Effector memory CD4-positive, alpha-beta T cell (primary cell): Measurements from ENCODE around the gene PLCB4.

Experiments
- DNase-seq, 3 donors: peaks; one replicate each; pipeline ENCODE4 v3.0.0-alpha.2; 2020
- H3K27ac ChIP-seq: 2 replicates; pipeline ENCODE4 v1.7.0; 2013; ENCODE audit warnings: mild to moderate bottlenecking, low read length, moderate library complexity; ENCODE audit not compliant: insufficient read depth, poor library complexity, severe bottlenecking
- H3K27me3 ChIP-seq: replicated peaks from 2 replicates; pipeline ENCODE4 v1.7.0; 2013; ENCODE audit warnings: mild to moderate bottlenecking, low read length; ENCODE audit not compliant: insufficient read depth, control insufficient read depth, poor library complexity, severe bottlenecking
- H3K36me3 ChIP-seq: 2 replicates; pipeline ENCODE4 v1.7.0; 2013; ENCODE audit warnings: mild to moderate bottlenecking, low read length, moderate library complexity; ENCODE audit not compliant: control insufficient read depth, insufficient read depth
- H3K4me1 ChIP-seq: 2 replicates; pipeline ENCODE4 v1.7.0; 2013; ENCODE audit warnings: low read length, mild to moderate bottlenecking; ENCODE audit not compliant: control insufficient read depth, insufficient read depth, poor library complexity, severe bottlenecking
- H3K4me3 ChIP-seq: 2 replicates; pipeline ENCODE4 v1.7.0; 2013; ENCODE audit warnings: low read length, low read depth, mild to moderate bottlenecking; ENCODE audit not compliant: insufficient read depth, poor library complexity, severe bottlenecking
- H3K9me3 ChIP-seq: 2 replicates; pipeline ENCODE4 v1.7.0; 2013; ENCODE audit warnings: mild to moderate bottlenecking, low read length, moderate library complexity; ENCODE audit not compliant: control insufficient read depth

The PLCB4 gene

DNA sequence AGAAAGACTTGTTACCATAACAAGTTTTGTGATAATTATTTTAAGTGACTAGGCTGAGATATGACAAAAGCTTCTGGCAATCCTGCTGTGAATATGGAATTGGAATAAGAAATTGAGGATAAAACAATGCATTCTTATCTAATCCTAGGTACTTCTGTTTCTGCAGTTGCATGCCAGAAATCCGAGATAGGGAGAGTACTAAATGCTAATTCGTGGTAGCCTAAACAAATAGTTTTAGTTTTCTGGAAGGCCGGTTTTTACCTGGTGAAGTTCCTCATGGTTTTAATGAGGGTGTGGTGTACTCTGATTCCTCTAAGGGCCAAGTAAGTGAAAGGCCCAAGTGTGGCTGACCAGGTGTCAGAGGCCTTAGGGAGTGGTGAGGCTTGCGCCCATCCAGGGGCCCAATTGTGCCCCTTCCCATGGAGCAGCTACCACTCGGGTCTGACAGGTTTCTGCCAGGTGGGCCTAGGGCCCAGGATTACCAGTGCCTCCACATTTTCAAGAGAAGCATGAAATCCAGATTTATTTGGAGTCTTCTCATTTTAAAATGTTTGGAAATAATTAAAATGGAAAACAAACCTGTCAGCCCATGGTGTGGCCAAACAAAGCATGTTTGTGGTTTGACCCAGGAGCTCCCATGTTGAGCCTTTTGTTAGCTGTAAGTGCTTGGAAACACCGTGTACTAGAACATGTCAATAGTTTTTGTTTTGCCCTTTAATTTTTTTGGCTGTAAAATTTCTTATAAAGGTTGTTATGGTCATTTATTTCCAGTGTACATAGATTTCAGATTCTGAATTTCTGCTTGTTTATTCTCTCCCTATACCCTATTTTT, 6.6 kb downstream of the PLCB4 start:
- Histone ChIP-seq H3K36me3 (no peaks in the 10 kb centered on the region), H3K27ac (no peak overlapping the region), H3K27me3 (no peaks in the 10 kb centered on the region), H3K9me3 (no peaks in the 10 kb centered on the region), H3K4me1 (no peaks in the 10 kb centered on the region), H3K4me3 (no peak overlapping the region)
- no peak for DNase-seq

DNA sequence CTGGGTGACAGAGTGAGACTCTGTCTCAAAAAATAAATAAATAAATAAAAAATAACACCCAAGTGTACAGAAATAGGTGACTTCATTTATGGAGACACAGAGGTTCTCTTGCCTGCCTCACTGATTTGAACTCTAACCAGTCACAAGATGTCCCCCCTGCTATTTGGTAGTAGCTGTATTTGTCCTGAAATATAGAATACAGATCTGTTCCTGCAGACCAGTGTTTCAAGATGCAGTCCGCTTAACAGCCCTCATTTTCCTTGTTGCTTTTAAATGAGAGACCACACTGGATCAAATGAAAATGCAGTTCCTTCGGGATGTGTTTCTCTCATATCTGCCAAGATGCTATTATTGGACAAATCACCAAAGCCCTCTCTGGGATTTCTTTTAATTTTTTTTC, 7.6 kb downstream of the PLCB4 start:
- Histone ChIP-seq H3K4me1 (no peaks in the 10 kb centered on the region), H3K36me3 (no peaks in the 10 kb centered on the region), H3K9me3 (no peaks in the 10 kb centered on the region), H3K27me3 (no peaks in the 10 kb centered on the region), H3K4me3 (no peak overlapping the region), H3K27ac (no peak overlapping the region)
- DNase-seq = no peak

DNA sequence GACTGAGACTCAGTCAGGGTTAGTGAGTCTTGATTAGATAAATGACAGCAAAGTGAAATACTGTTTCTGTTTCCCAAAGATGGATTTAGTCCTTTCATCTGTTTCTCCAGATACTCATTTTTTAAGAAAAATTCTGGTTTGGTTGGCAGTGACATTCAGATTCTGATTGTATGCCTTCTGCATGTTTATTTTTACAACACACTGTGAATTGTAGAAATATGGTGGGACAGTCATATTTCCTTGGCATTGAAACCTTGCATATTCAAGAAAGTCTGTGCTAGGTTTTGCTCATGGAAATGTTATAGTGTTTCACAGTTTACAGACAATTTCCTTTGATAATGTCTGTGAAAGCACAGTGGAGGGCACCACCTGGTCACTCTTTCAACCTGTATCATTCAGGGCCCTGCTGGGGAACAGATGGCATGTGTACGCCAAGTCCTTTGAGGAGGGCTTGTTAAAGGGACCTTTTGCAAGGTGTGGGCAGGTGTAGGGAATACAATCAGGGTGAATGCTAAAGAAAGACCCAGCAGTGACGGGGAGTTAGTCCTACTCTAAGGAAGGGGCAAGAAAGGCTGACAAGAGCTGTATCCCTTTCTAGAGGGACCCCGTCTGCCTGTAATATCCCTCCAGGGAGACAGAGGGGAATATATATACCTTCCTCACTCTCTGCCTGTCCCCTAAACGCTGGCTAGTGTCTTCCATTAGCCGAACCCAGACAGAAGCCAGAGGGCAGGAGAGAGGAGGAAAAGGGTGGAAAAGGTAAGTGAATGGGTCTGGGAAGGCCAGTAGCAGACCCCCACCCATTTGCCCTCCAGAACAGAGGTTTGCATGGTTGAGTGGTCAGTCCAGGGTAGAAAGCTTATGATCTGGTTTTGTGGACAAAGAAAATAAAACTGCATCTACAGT, 10.2 kb downstream of the PLCB4 start:
- H3K27me3 ChIP-seq = no peaks in the 10 kb centered on the region
- H3K27ac ChIP-seq = no peak overlapping the region
- no peaks in the 10 kb centered on the region for H3K36me3 ChIP-seq
- DNase-seq = no peak
- no peaks in the 10 kb centered on the region for H3K4me1 ChIP-seq
- H3K4me3 ChIP-seq = no peak overlapping the region
- no peaks in the 10 kb centered on the region for H3K9me3 ChIP-seq

DNA sequence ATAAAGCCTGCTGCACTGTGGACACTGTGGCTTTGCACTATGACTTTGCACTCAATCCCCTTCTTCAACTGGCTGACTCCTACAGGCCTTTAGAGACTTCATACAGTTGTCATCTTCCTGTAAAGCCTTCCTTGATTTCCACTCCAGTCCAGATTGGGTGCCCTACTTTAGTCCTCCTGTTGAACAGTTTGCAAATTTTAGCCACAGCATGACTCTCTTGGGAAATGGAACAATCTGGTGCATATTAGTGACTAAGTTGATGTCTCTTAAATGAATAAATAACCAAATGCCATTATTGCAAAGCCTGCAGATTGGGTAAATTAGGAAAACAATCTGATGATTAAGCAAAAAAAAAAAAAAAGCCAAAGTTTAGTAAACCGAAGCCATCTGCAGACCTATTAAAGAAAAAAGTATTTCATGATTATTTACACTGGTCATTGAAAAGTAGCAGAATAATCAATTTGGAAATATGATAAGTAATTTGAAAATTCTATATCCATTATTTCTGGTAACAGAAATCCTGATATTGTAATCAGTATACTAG, 12.6 kb downstream of the PLCB4 start:
- Histone ChIP-seq H3K4me1 (no peaks in the 10 kb centered on the region), H3K27ac (no peak overlapping the region)
- DNase-seq = no peak

DNA sequence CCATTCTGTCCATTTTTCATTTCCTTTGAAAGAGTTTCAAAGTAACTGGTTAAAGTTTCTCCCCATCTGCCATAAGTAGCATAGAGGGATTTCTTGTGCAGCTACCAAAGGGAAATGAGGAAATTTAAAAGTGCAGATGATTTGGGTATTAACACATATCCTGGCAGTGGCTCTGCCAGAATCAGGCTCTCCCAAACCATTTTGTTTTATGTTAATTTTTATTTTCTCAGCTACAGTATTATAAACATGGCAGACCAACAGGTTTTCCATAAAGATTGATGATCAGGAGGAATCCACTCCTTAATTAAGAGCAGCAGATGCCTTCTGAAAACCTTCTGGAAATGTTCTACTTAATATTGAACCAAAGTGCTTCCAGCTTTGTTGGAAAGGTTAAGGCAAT, 13.9 kb downstream of the PLCB4 start:
- Histone ChIP-seq H3K27ac (no peak overlapping the region), H3K9me3 (no peaks in the 10 kb centered on the region), H3K27me3 (no peaks in the 10 kb centered on the region), H3K4me3 (no peak overlapping the region), H3K4me1 (no peaks in the 10 kb centered on the region), H3K36me3 (no peaks in the 10 kb centered on the region)
- DNase-seq = no peak

More for the DNA sequence above, 12.6 kb downstream of the PLCB4 start:
- Histone ChIP-seq H3K4me3 (no peak overlapping the region), H3K27me3 (no peaks in the 10 kb centered on the region), H3K36me3 (no peaks in the 10 kb centered on the region), H3K9me3 (no peaks in the 10 kb centered on the region)

DNA sequence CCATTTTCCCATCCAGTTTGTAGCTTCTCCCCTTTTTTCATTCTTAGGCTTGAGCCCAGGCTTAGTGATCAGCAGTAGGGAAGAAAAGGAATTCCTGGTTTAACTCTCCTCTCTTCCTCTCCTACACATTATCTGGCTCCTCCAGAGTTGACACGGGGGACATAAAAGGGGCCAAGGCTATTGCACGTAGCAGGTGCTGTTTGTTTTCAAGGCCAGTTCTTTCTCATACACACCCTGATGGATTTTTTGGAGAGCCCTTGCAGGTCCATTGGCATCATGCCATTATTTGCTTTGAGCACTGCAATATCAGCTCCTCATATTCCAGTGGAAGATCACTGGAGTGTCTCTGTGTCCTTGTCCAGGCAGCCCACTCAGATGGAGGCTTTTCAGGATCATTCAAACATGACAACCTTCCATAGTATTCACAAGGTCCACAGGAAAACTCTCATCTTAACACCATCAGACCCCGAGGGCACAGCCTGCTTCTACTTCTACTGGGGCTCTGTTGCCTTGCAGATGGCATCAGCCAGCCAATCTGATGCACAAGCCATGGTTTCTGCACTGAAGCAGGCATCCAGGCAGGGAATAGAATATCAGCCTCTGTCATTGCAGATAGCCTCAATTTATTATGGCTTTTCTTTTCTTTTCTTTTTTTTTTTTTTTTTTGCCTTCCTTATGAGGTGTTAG, 18.8 kb downstream of the PLCB4 start:
- Histone ChIP-seq H3K27ac (no peak overlapping the region), H3K4me1 (no peaks in the 10 kb centered on the region), H3K9me3 (no peaks in the 10 kb centered on the region), H3K27me3 (no peaks in the 10 kb centered on the region), H3K36me3 (no peaks in the 10 kb centered on the region), H3K4me3 (no peak overlapping the region)
- no peak for DNase-seq

DNA sequence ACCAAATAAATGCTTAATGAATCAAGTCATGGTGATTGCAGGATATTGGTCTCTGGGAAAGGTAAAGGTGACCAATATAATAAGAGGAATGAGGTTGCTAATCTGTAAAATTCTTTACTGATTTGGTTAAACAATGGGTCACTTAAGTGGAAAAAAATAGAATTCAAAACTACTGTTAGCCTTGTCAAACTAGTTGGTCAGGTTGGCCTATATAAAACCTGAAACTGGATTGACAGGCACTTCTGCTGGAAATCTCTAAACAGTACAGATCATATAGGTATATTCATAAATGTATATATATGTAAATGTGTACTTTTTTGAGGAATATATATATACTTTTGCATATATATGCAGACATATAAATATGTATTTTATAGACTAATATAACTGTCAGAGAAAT, 19.7 kb downstream of the PLCB4 start:
- Histone ChIP-seq H3K36me3 (no peaks in the 10 kb centered on the region), H3K4me3 (no peak overlapping the region), H3K4me1 (no peaks in the 10 kb centered on the region), H3K27me3 (no peaks in the 10 kb centered on the region), H3K27ac (no peak overlapping the region), H3K9me3 (no peaks in the 10 kb centered on the region)
- DNase-seq = no peak

DNA sequence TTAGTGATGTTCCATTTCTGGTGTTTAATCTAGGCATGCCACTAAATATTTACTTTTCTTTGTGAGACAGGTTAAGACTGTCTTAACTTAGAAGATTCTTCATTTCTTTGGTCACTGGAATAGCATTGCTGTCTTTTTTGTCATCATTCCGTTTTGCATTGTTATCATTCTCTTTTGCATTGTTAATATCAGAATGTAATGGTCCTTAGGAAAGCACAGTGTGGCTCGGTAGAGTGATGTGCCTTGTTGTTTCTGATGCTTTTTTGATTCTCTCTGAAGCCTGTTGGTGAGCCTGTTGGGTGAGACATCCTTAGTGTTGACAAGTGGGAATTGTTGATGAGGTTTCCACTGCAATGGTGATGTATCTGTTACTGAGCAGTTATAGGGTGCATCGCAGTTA, 23.2 kb downstream of the PLCB4 start:
- Histone ChIP-seq H3K27me3 (no peaks in the 10 kb centered on the region), H3K36me3 (no peaks in the 10 kb centered on the region), H3K27ac (no peak overlapping the region), H3K4me3 (no peak overlapping the region), H3K4me1 (no peaks in the 10 kb centered on the region), H3K9me3 (no peaks in the 10 kb centered on the region)
- DNase-seq = no peak

DNA sequence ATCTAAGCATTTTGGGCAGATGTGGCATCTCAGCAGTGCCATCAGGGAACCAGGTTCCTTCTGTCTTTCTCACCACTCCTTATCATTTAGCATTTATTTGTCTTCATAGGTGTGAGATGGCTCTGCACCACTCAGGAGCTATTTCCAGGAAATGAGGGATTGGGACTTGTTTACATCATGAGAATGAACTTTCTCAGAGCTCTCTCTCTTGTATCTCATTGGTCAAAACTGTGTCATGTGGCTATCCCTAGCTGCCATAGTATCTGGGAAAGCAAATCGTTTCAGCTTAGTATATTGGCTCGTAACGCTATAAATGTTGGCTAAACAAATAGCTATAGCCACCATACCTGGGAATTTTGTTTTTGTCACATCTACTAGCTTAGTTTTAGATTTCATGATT, 23.8 kb downstream of the PLCB4 start:
- Histone ChIP-seq H3K27me3 (no peaks in the 10 kb centered on the region), H3K4me3 (no peak overlapping the region), H3K4me1 (no peaks in the 10 kb centered on the region), H3K27ac (no peak overlapping the region), H3K9me3 (no peaks in the 10 kb centered on the region), H3K36me3 (no peaks in the 10 kb centered on the region)
- DNase-seq = no peak
